HL-60/S4 treated with retinoic acid at 250 ng/mL for 4 days and 3 days (cell line): ENCODE data around the gene STIM1.
"Not testable (repeated sequence)": the region's sequence is repeated elsewhere in the genome, so short reads cannot be mapped to it uniquely, and the experiment has no call there.

ENCODE experiments used
- in situ Hi-C: fragments of 300-500 bp; cut with MboI; formaldehyde crosslinking; loops from 2 replicates; pipeline ENCODE4 v1.7.0; 2022; ENCODE audit warnings: low sequenced_read_pairs

The STIM1 gene

GRCh38 chr11:4006946-4007680 is 151.6 kb downstream of the STIM1 start:
- in situ Hi-C loops: no loop called here

GRCh38 chr11:4008116-4008515 is 152.7 kb downstream of the STIM1 start:
- in situ Hi-C loops: no loop called here

GRCh38 chr11:4016602-4017001 is 161.1 kb downstream of the STIM1 start:
- in situ Hi-C loops: not testable (repeated sequence)

- in situ Hi-C loops: no loop called here
Observed at GRCh38 chr11:4017129-4017528, 161.7 kb downstream of the STIM1 start.

GRCh38 chr11:4018641-4019040 is 163.2 kb downstream of the STIM1 start:
- in situ Hi-C loops: no loop called here

- in situ Hi-C loops: no loop called here
Observed at GRCh38 chr11:4019891-4020290, 164.4 kb downstream of the STIM1 start.

GRCh38 chr11:4022669-4023068 is 167.2 kb downstream of the STIM1 start:
- in situ Hi-C loops: no loop called here

GRCh38 chr11:4025248-4025966 is 169.9 kb downstream of the STIM1 start:
- in situ Hi-C loops: no loop called here

- in situ Hi-C loops: no loop called here
Observed at GRCh38 chr11:4025967-4026324, 170.5 kb downstream of the STIM1 start.

- in situ Hi-C loops: no loop called here
Observed at GRCh38 chr11:4026389-4026788, 170.9 kb downstream of the STIM1 start.

- in situ Hi-C loops: no loop called here
Observed at GRCh38 chr11:4027746-4028145, 172.3 kb downstream of the STIM1 start.

GRCh38 chr11:4030197-4030596 is 174.7 kb downstream of the STIM1 start:
- in situ Hi-C loops: no loop called here

- in situ Hi-C loops: no loop called here
Observed at GRCh38 chr11:4032097-4032496, 176.6 kb downstream of the STIM1 start.

- in situ Hi-C loops: no loop called here
Observed at GRCh38 chr11:4035985-4036384, 180.5 kb downstream of the STIM1 start.

GRCh38 chr11:4039011-4039410 is 183.5 kb downstream of the STIM1 start:
- in situ Hi-C loops: no loop called here

- in situ Hi-C loops: no loop called here
Observed at GRCh38 chr11:4040461-4040860, 185.0 kb downstream of the STIM1 start.

GRCh38 chr11:4041731-4042391 is 186.4 kb downstream of the STIM1 start:
- in situ Hi-C loops: no loop called here

- in situ Hi-C loops: no loop called here
Observed at GRCh38 chr11:4044976-4045646, 189.6 kb downstream of the STIM1 start.

- in situ Hi-C loops: no loop called here
Observed at GRCh38 chr11:4048340-4048739, 192.9 kb downstream of the STIM1 start.

- in situ Hi-C loops: no loop called here
Observed at GRCh38 chr11:4049006-4049405, 193.5 kb downstream of the STIM1 start.

- in situ Hi-C loops: no loop called here
Observed at GRCh38 chr11:4050138-4050537, 194.7 kb downstream of the STIM1 start.
